GM13976 (cell line): Measurements from ENCODE around the gene CEP85L.

ENCODE experiments used
- DNase-seq: peaks from one replicate; pipeline ENCODE4 v3.0.0; 2012; ENCODE audit warnings: low spot score
- in situ Hi-C: fragments of 300-500 bp; cut with MboI; formaldehyde crosslinking; loops from one replicate; pipeline ENCODE4 v1.12.0; 2022; ENCODE audit warnings: low sequenced_read_pairs, mixed read lengths, inconsistent platforms; ENCODE audit not compliant: unreplicated experiment
- TF ChIP-seq, protein P1 (sequence below): IDR thresholded peaks from 2 replicates; pipeline ENCODE4 v1.5.1; 2012; ENCODE audit warnings: borderline replicate concordance, mild to moderate bottlenecking; ENCODE audit not compliant: insufficient read depth; ENCODE audit errors: extremely low read depth, missing control alignments, control extremely low read depth

CEP85L gene

GRCh38 chr6:118674772-118675171 lies 23.4 kb upstream of the CEP85L start:
- no peak for DNase-seq
- TF ChIP-seq, protein P1, sequence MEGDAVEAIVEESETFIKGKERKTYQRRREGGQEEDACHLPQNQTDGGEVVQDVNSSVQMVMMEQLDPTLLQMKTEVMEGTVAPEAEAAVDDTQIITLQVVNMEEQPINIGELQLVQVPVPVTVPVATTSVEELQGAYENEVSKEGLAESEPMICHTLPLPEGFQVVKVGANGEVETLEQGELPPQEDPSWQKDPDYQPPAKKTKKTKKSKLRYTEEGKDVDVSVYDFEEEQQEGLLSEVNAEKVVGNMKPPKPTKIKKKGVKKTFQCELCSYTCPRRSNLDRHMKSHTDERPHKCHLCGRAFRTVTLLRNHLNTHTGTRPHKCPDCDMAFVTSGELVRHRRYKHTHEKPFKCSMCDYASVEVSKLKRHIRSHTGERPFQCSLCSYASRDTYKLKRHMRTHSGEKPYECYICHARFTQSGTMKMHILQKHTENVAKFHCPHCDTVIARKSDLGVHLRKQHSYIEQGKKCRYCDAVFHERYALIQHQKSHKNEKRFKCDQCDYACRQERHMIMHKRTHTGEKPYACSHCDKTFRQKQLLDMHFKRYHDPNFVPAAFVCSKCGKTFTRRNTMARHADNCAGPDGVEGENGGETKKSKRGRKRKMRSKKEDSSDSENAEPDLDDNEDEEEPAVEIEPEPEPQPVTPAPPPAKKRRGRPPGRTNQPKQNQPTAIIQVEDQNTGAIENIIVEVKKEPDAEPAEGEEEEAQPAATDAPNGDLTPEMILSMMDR, result no peak

GRCh38 chr6:118672678-118673077 lies 21.3 kb upstream of the CEP85L start:
- no peak for DNase-seq
- TF ChIP-seq, protein P1, result no peak
- in situ Hi-C loops, result no loop called here

More at GRCh38 chr6:118674772-118675171, 23.4 kb upstream of the CEP85L start:
- in situ Hi-C loops, result no loop called here

- in situ Hi-C loops, result no loop called here
- no peak for DNase-seq
- TF ChIP-seq, protein P1, result no peak
Observed at GRCh38 chr6:118669561-118669960, 18.2 kb upstream of the CEP85L start.

- TF ChIP-seq, protein P1, result no peak
- no peak for DNase-seq
- in situ Hi-C loops, result no loop called here
Observed at GRCh38 chr6:118668761-118669385, 17.5 kb upstream of the CEP85L start.

DNA sequence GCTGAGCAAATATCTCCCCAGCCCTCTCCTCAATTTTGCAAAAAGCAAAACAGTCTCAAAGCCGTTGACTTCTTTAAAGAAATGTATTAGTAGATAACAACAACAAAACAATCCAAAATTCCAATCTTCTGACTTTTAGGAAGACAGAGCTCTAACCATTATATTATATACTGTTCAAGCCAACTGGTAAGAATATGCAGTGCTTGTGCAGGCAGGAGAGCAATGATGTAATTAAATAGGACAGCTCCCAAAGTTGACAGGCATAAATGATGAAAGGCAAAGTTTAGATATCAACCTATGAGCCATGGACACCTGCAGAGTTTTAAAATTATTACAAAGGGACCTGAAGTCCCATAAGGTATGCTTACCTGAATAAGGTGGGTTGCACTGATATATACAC lies 16.6 kb upstream of the CEP85L start:
- TF ChIP-seq, protein P1, result no peak
- in situ Hi-C loops, result no loop called here
- no peak for DNase-seq

DNA sequence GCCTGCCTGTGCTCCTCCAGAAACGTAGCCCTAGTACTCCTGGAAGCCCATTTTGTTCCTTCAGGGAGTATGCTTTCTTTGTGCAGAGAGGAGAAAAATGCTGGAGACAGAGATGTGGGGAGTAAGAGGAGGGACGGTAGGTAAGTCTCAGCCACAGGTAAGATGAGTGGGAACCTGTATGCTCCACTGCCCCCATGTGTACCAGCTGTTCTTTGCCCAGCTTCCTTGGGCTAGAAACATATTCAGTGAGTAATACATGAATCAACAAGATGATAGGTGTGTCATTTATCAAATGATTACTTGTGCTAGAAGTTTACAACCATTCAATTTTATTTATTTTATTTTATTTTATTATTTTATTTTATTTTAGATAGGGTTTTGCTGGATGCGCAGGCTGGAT lies 13.6 kb upstream of the CEP85L start:
- TF ChIP-seq, protein P1, result no peak
- DNase-seq, result no peak
- in situ Hi-C loops, result no loop called here
